Fibroblast of peridontal ligament (primary cell): ENCODE results near the gene ZNF677.
A peak's percentile ranks its signal among the peaks of the same experiment; 100 is the strongest.
"Not testable (repeated sequence)": the region's sequence is repeated elsewhere in the genome, so short reads cannot be mapped to it uniquely, and the experiment has no call there.

Experiments
- DNase-seq: peaks from one replicate; pipeline ENCODE4 v3.0.0-alpha.2; 2010; ENCODE audit errors: extremely low read depth

Gene ZNF677

DNA sequence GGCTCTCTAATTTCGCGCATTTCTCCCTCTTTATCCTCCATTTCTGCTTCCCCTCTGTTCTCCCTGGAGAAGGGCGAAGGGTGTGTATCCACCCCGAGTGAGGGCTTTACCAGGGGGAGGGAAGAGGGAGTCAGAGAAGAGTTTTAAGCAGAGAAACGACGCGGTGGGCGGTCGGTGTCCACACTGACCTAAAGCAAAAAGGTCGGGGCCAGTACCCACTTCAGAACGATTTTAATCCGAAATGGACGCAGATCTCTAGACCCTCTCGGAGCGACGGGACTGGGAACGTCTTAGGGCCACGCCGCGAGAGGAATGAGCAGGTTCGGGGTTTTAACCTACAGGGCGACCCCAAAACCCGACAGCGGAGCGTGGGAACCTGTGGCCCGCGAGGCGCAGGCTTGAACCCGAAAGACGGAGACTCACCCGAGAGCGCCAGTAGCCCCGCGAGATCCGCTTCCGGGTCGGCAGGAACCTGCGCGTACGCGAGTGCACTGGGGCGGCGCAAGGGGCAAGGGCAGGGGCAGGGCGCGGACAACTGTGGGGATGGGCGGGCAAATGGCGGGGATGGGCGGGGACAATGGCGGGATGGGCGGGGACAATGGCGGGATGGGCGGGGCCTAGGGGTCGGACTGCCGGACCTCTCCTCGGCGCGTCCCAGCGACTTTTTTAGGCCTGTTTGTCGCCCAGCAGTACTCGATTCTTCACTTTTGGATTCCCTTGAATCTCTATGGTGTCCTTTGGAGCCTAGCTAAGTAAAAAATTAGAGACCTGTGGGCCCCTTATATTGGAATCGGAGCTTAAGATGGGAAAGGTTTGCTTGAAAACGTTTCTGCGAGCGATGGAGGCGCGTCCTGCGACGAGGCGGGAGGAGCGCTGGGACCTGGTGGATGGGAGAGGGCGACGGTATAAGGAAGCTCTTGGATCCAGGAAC lies at the start of gene ZNF677:
ZNF677 (minus strand) TSS at position 463 of the 931 bp plus-strand sequence. CDS start 3,323 bp downstream, outside the sequence.
- peak; percentile 81 for DNase-seq

DNA sequence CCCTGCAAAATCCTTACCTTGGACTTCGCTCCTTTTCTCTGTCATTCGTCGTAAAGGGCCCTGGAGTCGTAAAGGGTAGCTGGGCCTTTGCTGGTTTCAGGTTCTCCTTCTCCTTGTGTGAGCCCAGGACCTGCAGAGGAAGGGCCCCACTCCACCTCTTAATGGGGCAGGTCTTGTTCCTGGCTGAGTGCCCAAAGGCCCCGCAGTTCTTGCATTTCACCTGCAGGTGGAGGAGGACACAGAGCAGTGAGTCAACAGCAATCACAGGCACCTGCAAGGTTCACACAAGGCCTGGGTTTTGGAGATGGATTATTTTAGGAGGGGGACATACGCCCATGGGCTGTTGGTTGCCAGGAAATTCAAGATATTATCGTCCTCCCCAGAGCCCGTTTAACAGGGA lies 46.7 kb upstream of the ZNF677 start:
- not testable (repeated sequence) for DNase-seq

DNA sequence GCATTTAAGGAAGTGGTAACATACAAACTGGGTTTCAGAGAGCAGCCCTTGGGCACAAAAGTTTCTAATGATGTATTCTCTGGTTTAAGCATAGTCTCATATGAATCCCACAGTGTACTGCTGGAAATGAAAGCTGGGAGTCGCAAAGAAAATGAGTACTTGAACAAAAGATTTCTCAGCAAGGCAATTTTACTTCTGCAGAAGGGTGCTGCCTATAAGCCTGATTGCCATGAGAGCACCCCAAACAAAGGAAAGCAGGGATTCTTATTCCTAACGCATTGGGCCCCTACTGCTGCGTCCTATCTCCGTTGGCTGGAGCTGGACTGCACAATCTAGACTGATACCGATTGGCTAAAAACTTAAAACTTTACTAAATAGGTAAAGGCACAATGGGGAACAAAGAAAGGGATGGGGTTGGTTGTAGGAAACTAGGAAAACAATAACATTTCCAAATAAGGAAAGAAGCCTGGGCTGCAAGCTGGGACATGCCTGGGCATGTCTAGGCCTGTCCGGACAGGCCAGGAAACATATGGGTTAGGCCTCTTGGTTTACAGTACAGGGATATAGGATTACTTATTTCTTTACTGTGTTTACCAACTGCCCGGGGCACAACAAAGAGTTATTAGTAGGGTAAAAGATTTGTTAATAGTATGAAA lies 40.2 kb upstream of the ZNF677 start:
- DNase-seq, result no peak

DNA sequence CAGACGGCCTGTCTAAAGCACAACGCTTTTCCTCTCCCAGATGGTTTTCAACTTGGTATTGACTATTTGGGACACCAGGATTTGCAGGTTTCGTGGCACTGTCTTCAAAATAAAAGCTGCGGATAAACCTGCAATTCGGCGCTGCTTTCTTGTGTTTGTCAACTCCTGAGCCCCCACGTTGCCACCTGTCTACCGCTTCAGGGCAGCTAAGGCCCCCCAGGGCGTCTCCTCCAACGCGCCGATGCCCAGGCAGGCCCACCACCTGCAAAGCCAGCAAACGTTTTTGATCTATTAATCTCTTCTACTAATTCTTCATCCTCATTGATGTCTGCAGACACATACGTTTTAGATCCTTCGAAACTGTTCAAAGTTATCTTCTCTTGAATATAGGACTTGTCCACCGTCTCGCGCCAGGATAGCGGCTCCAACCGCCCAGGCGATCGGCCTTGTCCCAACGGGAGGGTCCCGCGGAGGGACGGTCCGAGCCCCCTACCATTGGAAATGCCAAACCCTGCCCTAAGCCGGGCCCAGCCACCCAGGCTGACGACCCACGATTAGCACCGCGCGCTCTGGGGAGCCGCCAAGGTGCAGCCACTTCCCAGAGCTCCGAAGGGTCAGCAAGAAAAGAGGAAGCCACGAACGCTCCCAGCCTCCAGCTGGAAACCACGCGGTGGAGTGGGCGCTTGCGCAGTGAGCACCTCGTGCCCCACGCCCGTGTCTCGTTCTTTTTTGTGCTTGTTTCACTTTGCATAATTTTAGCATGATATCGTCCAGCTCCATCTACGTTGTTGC lies 36.3 kb upstream of the ZNF677 start:
- DNase-seq, result no peak

DNA sequence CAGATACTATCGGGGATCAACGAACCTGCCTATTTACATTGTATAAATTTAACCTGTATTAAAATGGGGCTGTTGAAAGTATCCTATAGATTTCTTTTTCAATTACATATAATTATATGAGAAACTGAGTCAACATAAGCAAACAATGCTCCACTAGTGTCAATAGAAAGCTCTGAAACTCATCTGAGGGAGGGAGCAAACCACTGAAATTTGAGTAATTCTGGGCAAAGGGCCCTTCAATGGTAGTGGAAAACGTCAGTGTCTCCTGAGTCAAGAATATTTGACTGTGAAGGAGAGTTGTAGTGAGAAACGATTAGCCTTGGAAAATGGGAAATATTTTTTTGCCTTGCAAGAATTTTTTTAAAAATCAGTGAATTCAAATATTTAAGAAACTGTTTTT lies 30.4 kb upstream of the ZNF677 start:
- DNase-seq, result no peak

DNA sequence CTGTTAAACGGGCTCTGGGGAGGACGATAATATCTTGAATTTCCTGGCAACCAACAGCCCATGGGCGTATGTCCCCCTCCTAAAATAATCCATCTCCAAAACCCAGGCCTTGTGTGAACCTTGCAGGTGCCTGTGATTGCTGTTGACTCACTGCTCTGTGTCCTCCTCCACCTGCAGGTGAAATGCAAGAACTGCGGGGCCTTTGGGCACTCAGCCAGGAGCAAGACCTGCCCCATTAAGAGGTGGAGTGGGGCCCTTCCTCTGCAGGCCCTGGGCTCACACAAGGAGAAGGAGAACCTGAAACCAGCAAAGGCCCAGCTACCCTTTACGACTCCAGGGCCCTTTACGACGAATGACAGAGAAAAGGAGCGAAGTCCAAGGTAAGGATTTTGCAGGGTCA lies 27.3 kb upstream of the ZNF677 start:
- not testable (repeated sequence) for DNase-seq

DNA sequence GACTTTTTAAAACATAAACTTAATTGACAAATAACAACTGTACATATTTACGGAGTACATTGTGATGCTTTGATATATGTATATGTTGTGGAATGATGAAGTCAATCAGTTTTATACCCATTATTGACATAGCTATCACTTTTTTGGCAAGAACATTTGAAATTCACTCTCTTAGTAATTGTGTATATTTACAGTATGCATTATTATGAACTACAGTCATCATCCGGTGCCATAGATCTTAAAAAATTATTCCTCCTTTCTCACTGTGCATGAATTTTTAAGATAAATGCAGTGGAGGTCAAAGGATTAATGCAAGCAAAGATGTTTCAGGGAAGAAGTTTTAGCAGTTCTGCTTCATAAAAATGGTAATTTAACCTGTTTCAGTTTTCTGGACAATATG lies 20.8 kb upstream of the ZNF677 start:
- DNase-seq, result no peak

DNA sequence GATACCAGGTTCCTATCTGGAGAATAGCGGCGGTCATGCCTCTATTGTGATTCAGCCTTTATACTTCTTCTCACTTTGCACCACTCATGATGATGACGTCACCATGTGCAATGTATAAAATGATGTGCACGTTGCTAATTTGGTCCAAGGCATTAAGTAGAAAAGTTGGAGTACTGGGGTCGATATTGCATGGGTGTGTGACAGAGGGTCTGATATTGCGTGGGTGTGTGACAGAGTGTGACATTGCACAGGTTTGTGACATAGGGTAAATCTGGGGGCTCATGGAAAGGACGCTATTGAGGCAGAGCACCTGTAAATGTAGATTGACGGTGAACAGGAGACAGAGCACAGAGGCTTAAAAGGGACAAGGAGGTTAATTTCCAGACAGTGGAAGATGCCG lies 17.4 kb upstream of the ZNF677 start:
- DNase-seq, result no peak

DNA sequence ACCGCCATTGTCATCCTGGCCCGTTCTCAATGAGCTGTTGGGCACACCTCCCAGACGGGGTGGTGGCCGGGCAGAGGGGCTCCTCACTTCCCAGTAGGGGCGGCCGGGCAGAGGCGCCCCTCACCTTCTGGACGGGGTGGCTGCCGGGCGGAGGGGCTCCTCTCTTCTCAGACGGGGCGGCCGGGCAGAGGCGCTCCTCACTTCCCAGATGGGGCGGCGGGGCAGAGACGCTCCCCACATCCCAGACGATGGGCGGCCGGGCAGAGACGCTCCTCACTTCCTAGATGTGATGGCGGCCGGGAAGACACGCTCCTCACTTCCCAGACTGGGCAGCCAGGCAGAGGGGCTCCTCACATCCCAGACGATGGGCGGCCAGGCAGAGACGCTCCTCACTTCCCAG lies 15.2 kb upstream of the ZNF677 start:
- not testable (repeated sequence) for DNase-seq

DNA sequence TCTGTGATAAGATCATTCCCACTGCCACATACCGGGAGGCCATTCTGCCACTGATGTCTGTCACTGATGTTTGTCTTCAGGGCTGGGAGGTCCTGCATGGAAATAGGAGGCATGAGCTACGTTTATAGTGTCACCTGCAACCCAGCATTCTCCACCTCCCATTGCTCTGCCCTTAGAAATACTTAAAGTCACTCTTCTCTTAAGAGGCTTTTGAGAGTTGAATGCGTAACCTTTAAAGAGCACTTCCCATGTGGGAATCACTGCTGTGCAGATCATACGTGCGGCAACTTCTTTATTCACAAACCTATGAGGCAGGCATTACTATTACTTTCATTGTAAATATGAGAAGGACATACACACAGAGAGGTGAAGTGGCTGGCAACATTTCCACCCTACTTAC lies 12.9 kb upstream of the ZNF677 start, which contains the start of gene VN1R4:
VN1R4 (minus strand) TSS at position 101 of the 400 bp plus-strand sequence; CDS start at position 43, 58 bp downstream.
- not testable (repeated sequence) for DNase-seq

DNA sequence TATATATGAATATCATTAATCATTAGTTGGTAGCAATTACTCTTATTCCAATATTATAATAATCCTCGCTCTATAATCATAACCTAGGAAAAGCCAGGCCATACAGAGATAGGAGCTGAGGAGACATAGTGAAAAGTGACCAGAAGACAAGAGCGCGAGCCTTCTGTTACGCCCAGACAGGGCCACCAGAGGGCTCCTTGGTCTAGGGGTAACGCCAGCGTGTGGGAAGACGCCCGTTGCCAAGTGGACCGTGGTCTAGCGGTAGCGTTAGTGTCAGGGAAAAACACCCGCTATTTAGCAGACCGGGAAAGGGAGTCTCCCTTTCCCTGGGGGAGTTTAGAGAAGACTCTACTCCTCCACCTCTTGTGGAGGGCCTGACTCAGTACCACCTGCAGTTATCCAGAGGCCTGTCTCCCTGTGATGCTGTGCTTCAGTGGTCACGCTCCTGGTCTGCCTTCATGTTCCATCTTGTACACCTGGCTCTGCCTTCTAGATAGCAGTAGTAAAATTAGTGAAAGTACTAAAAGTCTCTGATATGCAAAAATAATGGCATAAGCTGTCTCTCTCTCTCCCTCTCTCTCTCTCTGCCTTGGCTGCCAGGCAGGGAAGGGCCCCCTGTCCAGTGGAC lies 3.2 kb upstream of the ZNF677 start, which contains the start of gene VN1R2:
VN1R2 (plus strand) TSS at position 578 of the 628 bp plus-strand sequence. CDS start 84 bp downstream, outside the sequence.
- not testable (repeated sequence) for DNase-seq

DNA sequence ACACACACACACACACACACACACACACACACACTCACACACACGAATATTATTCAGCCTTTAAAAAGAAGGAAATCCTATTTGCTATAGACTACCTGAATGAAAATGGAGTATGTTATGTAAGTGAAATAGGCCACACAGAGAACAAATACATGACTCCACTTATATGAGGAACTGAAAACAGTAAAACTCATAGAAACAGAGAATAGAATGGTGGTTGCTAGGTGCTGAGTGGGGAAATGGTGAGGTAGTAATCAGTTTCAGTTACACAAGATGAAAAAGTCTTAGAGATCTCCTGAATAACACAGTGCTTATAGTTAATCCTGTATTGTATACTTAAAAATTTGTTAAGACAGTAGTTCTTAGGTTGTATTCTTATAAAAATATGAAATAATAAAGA lies 8.2 kb downstream of the ZNF677 start:
- DNase-seq, result no peak

DNA sequence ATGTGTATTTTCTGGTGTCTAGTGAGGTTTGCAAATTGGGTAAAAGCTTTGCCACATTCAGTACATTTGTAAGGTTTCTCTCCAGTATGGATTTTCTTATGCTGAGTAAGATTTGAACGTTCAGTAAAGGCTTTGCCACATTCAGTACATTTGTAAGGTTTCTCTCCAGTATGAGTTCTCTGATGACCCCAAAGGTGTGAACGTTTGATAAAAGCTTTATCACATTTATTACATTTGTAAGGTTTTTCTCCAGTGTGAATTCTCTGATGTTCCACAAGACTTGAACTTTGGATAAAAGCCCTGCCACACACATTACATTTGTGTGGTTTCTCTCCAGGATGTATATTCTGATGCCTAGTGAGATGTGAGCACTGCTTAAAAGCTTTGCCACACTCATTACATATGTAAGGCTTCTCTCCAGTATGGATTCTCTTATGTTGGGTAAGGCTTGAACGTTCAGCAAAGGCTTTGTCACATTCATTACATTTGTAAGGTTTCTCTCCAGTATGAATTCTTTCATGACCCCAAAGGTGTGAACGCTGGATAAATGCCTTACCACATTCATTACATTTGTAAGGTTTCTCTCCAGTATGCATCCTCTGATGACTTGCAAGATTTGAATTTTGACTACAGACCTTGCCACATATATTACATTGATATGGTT lies 17.4 kb downstream of the ZNF677 start:
- DNase-seq, result no peak

DNA sequence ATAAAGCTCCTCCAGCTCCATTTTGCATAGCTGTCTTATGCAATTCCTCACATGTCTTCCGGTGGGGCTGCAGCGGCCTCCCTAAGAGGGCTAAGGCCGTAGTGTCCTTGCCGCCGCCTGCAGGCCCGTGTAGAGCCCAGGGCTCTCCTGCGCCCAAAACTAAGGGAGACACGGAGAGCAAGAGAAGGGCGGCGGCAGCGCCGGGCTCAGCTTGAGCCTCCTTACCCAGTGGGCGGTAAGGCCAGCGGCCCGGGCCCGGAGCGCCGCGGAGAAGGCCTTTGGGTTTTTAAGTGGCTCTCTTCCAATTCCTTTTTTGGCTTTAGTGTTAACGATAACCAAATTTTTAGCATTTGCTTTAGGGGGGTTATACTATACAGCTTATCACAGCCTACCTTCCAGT lies 30.1 kb downstream of the ZNF677 start:
- no peak for DNase-seq

DNA sequence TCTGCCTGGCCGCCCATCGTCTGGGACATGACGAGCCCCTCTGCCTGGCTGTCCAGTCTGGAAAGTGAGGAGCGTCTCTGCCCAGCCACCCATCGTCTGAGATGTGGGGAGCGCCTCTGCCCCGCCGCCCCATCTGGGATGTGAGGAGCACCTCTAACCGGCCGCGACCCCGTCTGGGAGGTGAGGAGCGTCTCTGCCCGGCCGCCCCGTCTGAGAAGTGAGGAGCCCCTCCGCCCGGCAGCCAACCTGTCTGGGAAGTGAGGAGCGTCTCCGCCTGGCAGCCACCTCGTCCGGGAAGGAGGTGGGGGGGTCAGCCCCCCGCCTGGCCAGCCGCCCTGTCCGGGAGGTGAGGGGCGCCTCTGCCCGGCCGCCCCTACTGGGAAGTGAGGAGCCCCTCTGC lies 32.0 kb downstream of the ZNF677 start:
- not testable (repeated sequence) for DNase-seq

DNA sequence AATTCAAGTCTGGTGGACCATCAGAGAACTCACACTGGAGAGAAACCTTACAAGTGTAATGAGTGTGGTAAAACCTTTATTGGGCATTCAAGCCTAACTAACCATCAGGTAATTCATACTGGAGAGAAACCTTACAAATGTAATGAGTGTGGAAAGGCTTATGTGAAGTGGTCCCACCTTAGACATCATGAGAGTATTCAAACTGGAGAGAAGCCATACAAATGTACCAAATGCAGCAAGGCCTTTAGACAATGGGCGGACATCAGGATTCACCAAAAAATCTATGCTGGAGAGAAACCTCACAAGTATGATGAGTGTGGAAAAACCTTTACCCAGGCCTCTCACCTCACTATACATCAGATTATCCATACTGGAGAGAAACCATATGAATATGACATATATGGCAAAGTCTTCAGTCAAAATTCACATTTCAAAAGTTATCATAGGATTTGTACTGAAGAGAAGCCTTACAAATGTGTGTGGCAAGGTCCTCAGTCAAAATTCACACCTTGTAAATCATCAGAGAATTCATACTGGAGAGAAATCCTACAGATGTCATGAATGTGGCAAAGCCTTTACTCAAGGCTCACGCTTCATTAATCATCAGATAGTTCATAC lies 41.9 kb downstream of the ZNF677 start:
- no peak for DNase-seq

DNA sequence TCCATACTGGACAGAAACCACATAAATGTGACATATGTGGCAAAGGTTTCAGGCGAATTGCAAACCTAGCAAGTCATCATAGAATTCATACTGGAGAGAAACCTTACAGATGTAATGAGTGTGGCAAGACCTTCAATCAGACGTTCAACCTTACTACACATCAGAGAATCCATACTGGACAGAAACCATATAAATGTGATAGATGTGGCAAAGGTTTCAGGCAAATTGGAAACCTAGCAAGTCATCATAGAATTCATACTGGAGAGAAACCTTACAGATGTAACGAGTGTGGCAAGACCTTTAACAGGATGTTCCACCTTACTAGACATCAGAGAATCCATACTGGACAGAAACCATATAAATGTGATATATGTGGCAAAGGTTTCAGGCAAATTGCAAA lies 43.1 kb downstream of the ZNF677 start:
- not testable (repeated sequence) for DNase-seq

DNA sequence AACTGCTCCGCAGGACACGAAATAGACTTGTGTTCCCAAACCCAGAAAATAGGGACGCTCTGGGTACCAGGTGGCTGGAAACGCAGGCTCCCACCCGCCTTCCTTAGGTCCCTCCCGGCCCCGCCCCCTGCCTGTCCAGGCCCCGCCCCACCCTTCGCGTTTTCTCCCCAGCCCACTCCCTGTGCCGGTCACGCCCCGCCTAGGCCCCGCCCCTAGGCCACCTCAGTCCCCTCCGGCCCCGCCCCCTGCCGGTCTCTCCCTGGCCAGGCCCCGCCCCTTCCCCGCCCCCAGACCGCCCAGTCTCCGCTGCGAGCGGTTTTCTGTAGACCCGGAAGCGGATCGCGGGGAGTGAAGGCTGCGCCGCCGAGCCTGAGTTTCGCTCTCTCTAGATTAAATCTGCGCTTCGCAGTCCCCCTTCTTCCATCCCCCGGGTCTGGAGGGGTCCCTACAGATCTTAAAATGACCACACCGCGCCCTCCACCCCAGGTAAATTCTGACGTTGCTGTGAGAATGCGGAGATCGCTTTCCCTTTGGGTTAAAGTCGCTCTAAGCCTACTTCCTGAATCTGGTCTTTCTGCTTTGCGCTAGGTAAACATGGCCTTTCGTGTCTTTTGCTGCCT lies 57.8 kb downstream of the ZNF677 start:
- peak; percentile 84 for DNase-seq

DNA sequence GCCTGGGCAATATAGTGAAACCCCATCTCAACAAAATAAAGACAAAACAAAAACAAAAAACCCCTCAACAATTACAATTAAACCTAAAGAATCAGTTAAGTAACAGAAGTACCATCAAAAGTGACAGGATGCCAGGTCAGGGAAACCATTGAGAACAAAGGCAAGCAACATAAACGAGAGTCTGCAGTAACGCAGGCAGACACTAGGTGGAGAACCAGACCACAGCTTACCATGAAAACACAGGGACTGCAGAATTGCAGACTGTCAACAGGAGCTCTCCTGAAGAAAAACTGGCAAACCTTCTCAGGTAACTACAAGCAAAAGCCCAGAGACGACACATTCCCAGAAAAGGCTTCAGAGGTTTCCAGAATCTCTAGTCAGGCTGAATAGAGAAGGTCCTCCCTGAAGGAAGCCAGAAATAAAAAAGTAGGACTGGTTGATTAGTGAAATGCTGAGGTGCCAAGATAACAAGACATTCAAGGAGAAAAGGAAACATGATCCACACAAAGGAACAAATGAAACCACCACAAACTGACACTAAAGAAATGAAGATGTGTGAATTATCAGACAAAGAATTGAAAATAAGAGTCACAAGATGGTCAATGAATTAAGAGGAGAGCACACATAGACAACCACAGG lies 59.3 kb downstream of the ZNF677 start:
- peak; percentile 87 for DNase-seq
